Suprapubic skin (tissue), 4 donors: Measurements from ENCODE around the gene MCOLN1.

ENCODE experiments used
- CTCF ChIP-seq, 2 donors: fragments of 200-600 bp in 1 of 2; fragments of 450-650 bp in 1 of 2; sonication (generic) in 1 of 2; IDR thresholded peaks; one replicate each; pipeline ENCODE4 v1.5.1; 2016 to 2019; ENCODE audit warnings: antibody characterized with exemption in 2 of 2, mild to moderate bottlenecking in 1 of 2, moderate library complexity in 1 of 2
- EP300 ChIP-seq: sonication (generic); formaldehyde crosslinking; IDR thresholded peaks from one replicate; pipeline ENCODE4 v1.6.1; 2017; ENCODE audit warnings: antibody characterized with exemption
- POLR2A ChIP-seq, 2 donors: fragments of 450-650 bp; IDR thresholded peaks; one replicate each; pipeline ENCODE4 v1.6.1; 2017; ENCODE audit warnings: antibody characterized with exemption in 2 of 2, mild to moderate bottlenecking in 2 of 2, moderate library complexity in 2 of 2
- POLR2AphosphoS5 ChIP-seq, 3 donors: sonication (generic); formaldehyde crosslinking; IDR thresholded peaks; one replicate each; pipeline ENCODE4 v1.6.1; 2017; ENCODE audit warnings: antibody characterized with exemption in 3 of 3

GRCh38 chr19:7512400-7512851 lies 10.0 kb upstream of the MCOLN1 start:
- TF ChIP-seq CTCF (IDR thresholded peaks at IDR 0.05) (no peak), EP300 (no peak), POLR2AphosphoS5 (IDR thresholded peaks at IDR 0.05) (no peak), POLR2A (IDR thresholded peaks at IDR 0.05) (no peak)
